HG02885 (cell line): ENCODE data around the gene RPL9.
"Not testable (repeated sequence)": the region's sequence is repeated elsewhere in the genome, so short reads cannot be mapped to it uniquely, and the experiment has no call there.

ENCODE experiments used
- ATAC-seq: cut with Tn5 transposase; IDR thresholded peaks from one replicate; pipeline ENCODE4 v1.9.1; 2021; ENCODE audit warnings: mild to moderate bottlenecking; ENCODE audit not compliant: unreplicated experiment, poor library complexity

The RPL9 gene

GRCh38 chr4:39467464-39467863 lies 8.7 kb upstream of the RPL9 start:
- no peak for ATAC-seq

- ATAC-seq, result no peak
These were observed 8.0 kb upstream of the RPL9 start for GRCh38 chr4:39466747-39467146.

- no peak for ATAC-seq
These were observed 6.3 kb upstream of the RPL9 start for GRCh38 chr4:39464886-39465501.

- not testable (repeated sequence) for ATAC-seq
These were observed 589 bp downstream of the RPL9 start for GRCh38 chr4:39458161-39458504.

GRCh38 chr4:39456946-39457763 lies 1.6 kb downstream of the RPL9 start:
- ATAC-seq, result no peak

GRCh38 chr4:39455486-39455885 lies 3.2 kb downstream of the RPL9 start:
- no peak for ATAC-seq

- ATAC-seq, result no peak
These were observed 5.0 kb downstream of the RPL9 start for GRCh38 chr4:39453738-39454137.

- no peak for ATAC-seq
These were observed 5.7 kb downstream of the RPL9 start for GRCh38 chr4:39452860-39453587.

- no peak for ATAC-seq
These were observed 6.4 kb downstream of the RPL9 start for GRCh38 chr4:39452153-39452859.

- ATAC-seq, result no peak
These were observed 7.2 kb downstream of the RPL9 start for GRCh38 chr4:39451423-39452023.

GRCh38 chr4:39450618-39451017 lies 8.1 kb downstream of the RPL9 start:
- ATAC-seq, result no peak

- ATAC-seq, result peak; percentile 88
These were observed 11.7 kb downstream of the RPL9 start for GRCh38 chr4:39446842-39447573.

- no peak for ATAC-seq
These were observed 12.3 kb downstream of the RPL9 start for GRCh38 chr4:39446483-39446841.

- ATAC-seq, result no peak
These were observed 15.7 kb downstream of the RPL9 start for GRCh38 chr4:39442998-39443397.

GRCh38 chr4:39441593-39441992 lies 17.1 kb downstream of the RPL9 start:
- no peak for ATAC-seq

GRCh38 chr4:39435659-39436563 lies 22.8 kb downstream of the RPL9 start:
- no peak for ATAC-seq

- no peak for ATAC-seq
These were observed 24.7 kb downstream of the RPL9 start for GRCh38 chr4:39433878-39434492.
